ENCODE measurements around the gene SAYSD1. TPM values are rescaled to one million over a fixed set of nuclear protein-coding genes. Genes with fewer than 3 reads are reported as not detected.

Gene SAYSD1
- total and polyA plus RNA-seq, 2 experiments from 2014 or later = 8.2 to 10.0 TPM

- no peaks in the 10 kb centered on the region for H3K36me3 ChIP-seq (ENCODE audit: insufficient read depth)
- no peak overlapping the region for H3K4me2 ChIP-seq
- no peak overlapping the region for H3K4me3 ChIP-seq
- 0 out of 3 replicates have a peak, but pooled peaks cover under 1% of the 10 kb centered on the region for H3K9me3 Mint-ChIP-seq
- no peaks in the 10 kb centered on the region for H3K27me3 ChIP-seq (ENCODE audit: insufficient read depth)
- H3K9me2 ChIP-seq (ENCODE audit: insufficient read depth) = no peaks in the 10 kb centered on the region
- no peak overlapping the region for H3K4me3 Mint-ChIP-seq
- H3K36me3 Mint-ChIP-seq (ENCODE audit: low read depth) = peaks cover 6% of the 10 kb centered on the region; the same call in 2 of the 3 replicates
- H2AFZ ChIP-seq = no peak overlapping the region
- H3K4me1 Mint-ChIP-seq = peaks cover 6% of the 10 kb centered on the region
- H3K4me1 ChIP-seq (ENCODE audit: insufficient read depth) = no peaks in the 10 kb centered on the region
- no peak for TF ChIP-seq EZH2 (IDR thresholded peaks at IDR 0.05; ENCODE audit: low read depth, unreplicated experiment)
- TF ChIP-seq JUNB (IDR thresholded peaks at IDR 0.05; ENCODE audit: unreplicated experiment) = no peak
- TF ChIP-seq ZNF462 (CRISPR knock-in tag; IDR thresholded peaks at IDR 0.05) = no peak
- TF ChIP-seq REST (IDR thresholded peaks at IDR 0.05; ENCODE audit: unreplicated experiment) = no peak
- TF ChIP-seq ETS1 (IDR thresholded peaks at IDR 0.05) = no peak
- no peak for TF ChIP-seq NANOG (IDR thresholded peaks at IDR 0.05; ENCODE audit: borderline replicate concordance)
- TF ChIP-seq ZNF331 (CRISPR knock-in tag; IDR thresholded peaks at IDR 0.05; ENCODE audit: low read depth) = no peak
- no peak for TF ChIP-seq POLR2AphosphoS5 (IDR thresholded peaks at IDR 0.05; ENCODE audit: low read depth)
- no peak for TF ChIP-seq CREB1 (CRISPR knock-in tag; IDR thresholded peaks at IDR 0.05; ENCODE audit: low read depth)
- no peak for TF ChIP-seq STAT1 (IDR thresholded peaks at IDR 0.05; ENCODE audit: unreplicated experiment)
- no peak for TF ChIP-seq EZH2phosphoT487 (IDR thresholded peaks at IDR 0.05; ENCODE audit: unreplicated experiment)
- no peak overlapping the region for H3K27ac ChIP-seq (ENCODE audit: low read depth)
- ATAC-seq (no peak), DNase-seq (ENCODE audit: low spot score) (no peak)
- H4K20me1 ChIP-seq (replicated peaks; ENCODE audit: insufficient read depth) = no peaks in the 10 kb centered on the region; the same call in 1 of the 2 replicates
- H3K27me3 Mint-ChIP-seq (ENCODE audit: insufficient read depth, low read depth, poor library complexity) = no peaks in the 10 kb centered on the region
- no peaks in the 10 kb centered on the region for H3K79me2 ChIP-seq (replicated peaks; ENCODE audit: insufficient read depth)
- no peaks in the 10 kb centered on the region for H3F3A ChIP-seq (replicated peaks; ENCODE audit: low read depth)
- H3K27ac Mint-ChIP-seq = no peak overlapping the region
Measured at GRCh38 chr6:39153766-39154397, 38.9 kb upstream of the SAYSD1 start.
